HG02610 (cell line): ENCODE data around the gene PDE4B.
"Not testable (repeated sequence)": the region's sequence is repeated elsewhere in the genome, so short reads cannot be mapped to it uniquely, and the experiment has no call there.

Source experiments
- ATAC-seq: cut with Tn5 transposase; IDR thresholded peaks from one replicate; pipeline ENCODE4 v1.9.1; 2021; ENCODE audit warnings: mild to moderate bottlenecking, moderate library complexity; ENCODE audit not compliant: unreplicated experiment

PDE4B gene

DNA sequence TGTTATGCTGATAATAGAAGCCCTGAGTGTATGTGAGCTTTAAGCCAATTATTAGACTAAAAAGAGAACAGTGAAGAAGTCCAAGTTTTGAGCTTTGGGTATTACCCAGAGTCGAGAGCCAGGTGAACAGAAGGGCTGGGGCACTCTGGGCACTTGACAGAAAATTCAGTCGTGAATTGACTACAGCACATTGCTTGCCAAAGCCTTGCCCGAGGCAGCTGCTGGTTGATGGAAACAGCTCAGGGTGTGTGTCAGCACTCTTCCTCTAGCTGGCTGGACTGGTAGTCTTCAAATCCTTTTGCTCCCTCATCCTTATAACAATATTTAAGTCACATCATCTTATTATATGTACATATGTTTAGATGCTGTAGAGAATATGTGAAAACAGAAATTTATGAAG is 21.3 kb downstream of the PDE4B start:
- ATAC-seq = no peak

GRCh38 chr1:65814752-65815151 is 22.1 kb downstream of the PDE4B start:
- ATAC-seq = no peak

GRCh38 chr1:65817891-65818290 is 25.2 kb downstream of the PDE4B start:
- no peak for ATAC-seq

DNA sequence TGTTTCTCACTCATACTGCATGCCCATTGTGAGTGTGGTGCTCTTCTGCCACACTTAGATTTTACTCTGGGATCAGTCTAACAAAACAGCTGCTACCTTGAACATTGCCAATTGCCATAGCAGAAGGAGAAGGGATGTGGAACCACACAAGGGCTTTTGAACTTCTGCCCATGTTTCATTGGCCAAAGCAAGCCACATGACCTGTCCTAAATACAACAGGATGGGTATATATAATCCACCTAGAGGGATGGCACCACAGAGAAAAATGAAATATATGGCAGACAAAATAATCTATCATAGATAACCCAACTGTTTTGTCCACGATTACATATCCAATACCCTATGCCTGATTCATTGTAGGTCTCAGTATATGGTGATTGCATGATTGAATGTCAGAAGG is 26.3 kb downstream of the PDE4B start:
- ATAC-seq = no peak

GRCh38 chr1:65820983-65821382 is 28.3 kb downstream of the PDE4B start:
- ATAC-seq = no peak

GRCh38 chr1:65821386-65821785 is 28.7 kb downstream of the PDE4B start:
- ATAC-seq = no peak

DNA sequence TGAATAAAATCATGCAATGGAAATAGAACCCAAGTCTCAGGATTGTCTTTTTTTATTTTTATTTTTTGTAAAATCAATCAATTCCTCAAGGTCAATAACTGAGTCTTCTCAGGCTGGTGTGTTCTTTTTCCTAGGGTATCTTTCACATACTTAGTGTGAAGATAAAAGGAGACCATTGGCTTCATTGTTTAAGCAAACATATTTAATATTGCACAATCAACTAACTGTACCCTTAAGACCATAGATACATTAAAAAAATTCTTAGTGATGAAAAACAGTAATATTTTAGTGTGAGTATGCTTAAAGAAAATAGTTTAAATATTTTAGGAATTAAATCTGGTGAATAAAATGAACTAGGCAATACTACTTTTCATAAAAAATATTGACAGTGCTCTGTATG is 31.4 kb downstream of the PDE4B start:
- no peak for ATAC-seq

GRCh38 chr1:65825741-65826140 is 33.0 kb downstream of the PDE4B start:
- no peak for ATAC-seq

DNA sequence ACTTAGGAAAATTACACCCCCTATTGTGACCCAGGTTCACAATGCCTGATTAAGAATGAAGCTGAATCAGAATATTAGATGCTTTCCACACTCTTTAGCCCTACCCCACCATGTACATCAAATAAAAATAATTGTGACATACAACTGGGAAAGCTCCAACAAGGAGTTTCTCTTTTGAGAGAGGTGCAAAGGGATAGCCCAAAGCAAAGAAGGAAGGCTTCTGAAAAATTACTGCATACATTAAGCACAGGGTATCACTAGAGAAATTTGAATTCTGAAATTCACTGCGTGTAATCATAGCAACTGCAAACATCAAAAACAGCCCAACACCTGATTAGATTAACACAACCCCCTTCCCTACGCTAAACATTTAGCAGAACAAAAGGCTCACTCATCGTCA is 34.1 kb downstream of the PDE4B start:
- no peak for ATAC-seq

GRCh38 chr1:65827346-65827745 is 34.7 kb downstream of the PDE4B start:
- ATAC-seq = no peak

GRCh38 chr1:65830306-65830705 is 37.6 kb downstream of the PDE4B start:
- peak; percentile 78 for ATAC-seq

DNA sequence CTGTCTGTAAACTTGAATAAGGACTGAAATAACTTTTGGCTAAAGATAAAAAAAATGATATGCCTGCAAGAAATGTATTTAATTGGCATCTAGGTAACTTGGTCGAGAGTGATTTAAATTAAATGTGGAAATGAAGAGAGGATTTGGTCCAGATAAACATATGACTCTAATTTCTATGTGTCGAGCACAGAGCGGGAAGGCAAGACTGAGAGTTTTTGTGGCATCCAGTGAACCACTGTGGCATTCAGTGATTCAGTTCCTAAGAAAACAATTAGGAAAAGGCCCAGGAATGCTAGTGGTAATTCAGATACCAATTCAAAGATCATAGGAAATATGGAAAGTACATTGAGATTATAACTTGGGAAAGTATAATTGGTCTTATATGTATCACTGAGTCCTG is 39.6 kb downstream of the PDE4B start:
- no peak for ATAC-seq

DNA sequence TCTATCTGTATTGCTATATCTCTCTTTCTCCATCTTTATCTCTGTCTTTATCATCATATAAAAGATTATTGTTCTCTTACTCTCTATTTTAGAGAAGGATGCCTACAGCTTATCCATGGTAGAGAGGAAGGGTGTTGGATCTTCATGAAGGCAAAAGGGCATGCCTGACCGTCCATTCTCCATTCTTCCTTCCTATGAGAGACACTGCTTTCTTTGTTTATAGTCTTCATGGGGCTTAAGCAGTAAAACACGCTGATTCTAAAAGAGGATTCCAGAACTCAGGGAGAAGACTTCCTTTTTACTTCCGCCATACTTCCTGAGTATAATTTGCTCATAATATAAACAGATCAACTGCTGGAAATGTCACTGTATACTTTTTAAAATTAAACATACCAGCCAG is 44.0 kb downstream of the PDE4B start:
- no peak for ATAC-seq

DNA sequence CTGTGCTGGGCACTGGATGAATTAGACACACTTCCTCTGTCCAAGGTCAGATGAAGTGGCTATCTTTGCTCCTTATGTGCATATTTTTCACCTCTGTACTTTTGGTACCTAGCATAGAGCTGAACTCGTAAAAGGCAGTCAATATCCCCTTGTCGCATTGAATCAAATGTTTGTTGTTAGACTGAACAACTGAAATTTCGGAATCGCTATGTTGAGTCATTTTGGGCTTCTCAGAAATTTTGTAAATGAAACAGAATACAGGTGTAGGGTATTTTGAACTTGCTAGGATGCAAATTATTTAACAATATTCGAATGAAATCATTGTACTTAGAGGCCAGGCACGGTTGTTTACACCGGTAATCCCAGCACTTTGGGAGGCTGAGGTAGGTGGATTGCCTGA is 48.0 kb downstream of the PDE4B start:
- ATAC-seq = no peak

- no peak for ATAC-seq
These were observed 51.6 kb downstream of the PDE4B start for GRCh38 chr1:65844296-65844695.

- ATAC-seq = no peak
These were observed 52.3 kb downstream of the PDE4B start for GRCh38 chr1:65844821-65845534.

GRCh38 chr1:65845535-65846060 is 52.9 kb downstream of the PDE4B start:
- ATAC-seq = no peak

GRCh38 chr1:65846866-65847265 is 54.2 kb downstream of the PDE4B start:
- no peak for ATAC-seq

- no peak for ATAC-seq
These were observed 57.6 kb downstream of the PDE4B start for GRCh38 chr1:65850281-65850680.

GRCh38 chr1:65856591-65856990 is 63.9 kb downstream of the PDE4B start:
- not testable (repeated sequence) for ATAC-seq

DNA sequence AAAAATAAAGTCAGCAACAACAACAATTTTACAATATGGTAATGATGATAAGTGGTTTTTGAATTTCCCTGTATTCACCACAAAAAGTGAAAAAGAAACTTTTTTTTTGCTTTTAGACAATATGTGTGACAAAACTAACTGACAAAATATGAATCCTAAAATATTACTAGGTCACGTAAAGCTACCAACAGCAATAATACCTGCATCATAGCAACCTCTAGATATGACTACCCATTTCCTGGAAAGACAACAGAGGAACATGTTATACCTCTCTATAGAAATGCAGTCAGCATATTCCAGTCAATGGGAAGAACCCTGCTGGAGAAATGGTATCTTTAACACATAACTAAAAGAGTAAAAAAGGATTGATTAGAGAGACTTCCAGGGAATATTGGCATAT is 73.7 kb downstream of the PDE4B start:
- peak; percentile 97 for ATAC-seq

- ATAC-seq = no peak
These were observed 79.6 kb downstream of the PDE4B start for GRCh38 chr1:65872301-65872700.

DNA sequence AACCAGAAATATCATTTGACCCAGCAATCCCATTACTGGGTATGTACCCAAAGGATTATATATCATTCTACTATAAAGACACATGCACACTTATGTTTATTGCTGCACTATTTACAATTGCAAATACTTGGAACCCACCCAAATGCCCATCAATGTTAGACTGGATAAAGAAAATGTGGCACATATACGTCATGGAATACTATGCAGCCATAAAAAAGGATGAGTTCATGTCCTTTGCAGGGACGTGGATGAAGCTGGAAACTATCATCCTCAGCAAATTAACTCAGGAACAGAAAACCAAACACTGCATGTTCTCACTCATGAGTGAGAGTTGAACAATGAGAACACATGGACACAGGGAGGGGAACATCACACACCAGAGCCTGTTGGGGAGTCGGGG is 85.6 kb downstream of the PDE4B start:
- not testable (repeated sequence) for ATAC-seq
